Lung (tissue), 16 donors: Measurements from ENCODE around the gene ZNF783. TPM values are rescaled to one million over a fixed set of nuclear protein-coding genes. Genes with fewer than 3 reads are reported as not detected.

Source experiments
- ATAC-seq: fragments of 200-7000 bp; cut with Tn5 transposase; one replicate; pipeline ENCODE4 v1.9.1; 2020; ENCODE audit warnings: moderate number of reproducible peaks; ENCODE audit not compliant: insufficient read depth, low FRiP score
- DNase-seq, 3 donors: peaks; one replicate each; pipeline ENCODE4 v3.0.0-alpha.2; 2013 to 2017
- H3K27ac ChIP-seq, 2 donors: one replicate each; pipeline ENCODE4 v1.5.1; 2013; ENCODE audit warnings: mild to moderate bottlenecking in 2 of 2, moderate library complexity in 2 of 2, control low read depth in 1 of 2, inconsistent platforms in 1 of 2, low read depth in 1 of 2, low read length in 1 of 2
- H3K27me3 ChIP-seq, 3 donors: one replicate each; pipeline ENCODE4 v1.5.1; 2013; ENCODE audit warnings: low read length in 2 of 3; ENCODE audit not compliant: control insufficient read depth in 3 of 3, insufficient read depth in 3 of 3
- H3K36me3 ChIP-seq, 4 donors: one replicate each; pipeline ENCODE4 v1.5.1; 2013; ENCODE audit warnings: low read length in 4 of 4, mild to moderate bottlenecking in 1 of 4, moderate library complexity in 1 of 4; ENCODE audit not compliant: control insufficient read depth in 4 of 4, insufficient read depth in 4 of 4
- H3K4me1 ChIP-seq, 5 donors: one replicate each; pipeline ENCODE4 v1.5.1; 2013; ENCODE audit warnings: low read length in 5 of 5, mild to moderate bottlenecking in 2 of 5, moderate library complexity in 1 of 5; ENCODE audit not compliant: control insufficient read depth in 5 of 5, insufficient read depth in 5 of 5
- H3K4me3 ChIP-seq: one replicate; pipeline ENCODE4 v1.5.1; 2013; ENCODE audit warnings: mild to moderate bottlenecking, control low read depth, moderate library complexity
- H3K9ac ChIP-seq, 2 donors: one replicate each; pipeline ENCODE4 v1.5.1; 2013; ENCODE audit warnings: low read length in 2 of 2, control low read depth in 1 of 2; ENCODE audit not compliant: insufficient read depth in 1 of 2
- H3K9me3 ChIP-seq, 4 donors: one replicate each; pipeline ENCODE4 v1.5.1; 2013; ENCODE audit warnings: low read length in 3 of 4, mild to moderate bottlenecking in 1 of 4, moderate library complexity in 1 of 4; ENCODE audit not compliant: control insufficient read depth in 4 of 4, insufficient read depth in 3 of 4
- WGBS, 2 donors: extraction: QIAGEN DNeasy Blood & Tissue Kit; methylation state at CpG; one replicate each; pipeline ENCODE4 v1.1.7; 2013; 5-methylcytosine and 5-hydroxymethylcytosine counted together
- long read RNA-seq, 5 donors: transcript quantifications; one replicate each; lab custom pipeline, GENCODE V29; 2026
- polyA plus RNA-seq, 2 donors: library from polyadenylated mRNA; stranded (reverse); fragments of 200-250 nt; gene quantifications; one replicate each; pipeline ENCODE4 v1.2.1, GENCODE V29; 2013
- total RNA-seq, 2 donors: library from RNA; depleted of rRNA in 1 of 2; stranded (reverse); fragments of >200 nt in 1 of 2; gene quantifications; one replicate each; pipeline ENCODE4 v1.2.1, GENCODE V29; 2014 to 2021
- TF ChIP-seq, protein P1 (sequence below): IDR thresholded peaks from 2 replicates; pipeline ENCODE4 v1.5.1; 2012; ENCODE audit warnings: mild to moderate bottlenecking; ENCODE audit errors: control extremely low read depth, extremely low read depth
- donor health status: control.
- donor health status: control.
- donor health status: Bipolar disorder and iron deficiency.
- donor health status: healthy.
- donor health status: DM: yes; HTN: yes; CAD: no.

The ZNF783 gene
- total RNA-seq = 10 to 100 TPM in 1 of 2 donors, 1 to 10 TPM in 1; 7.5 to 16.3 TPM
- 1 to 10 TPM; 6.2 to 7.8 TPM for polyA plus RNA-seq
- long read RNA-seq, donor 1, full-length matches to known transcripts = 3 of 3 reads
- long read RNA-seq, donor 1, partial matches to known transcripts = 0 of 3 reads
- long read RNA-seq, donor 1, other reads (novel, unspliced or antisense) = 0 of 3 reads
- long read RNA-seq, donor 2 = 0 reads
- long read RNA-seq, donor 3 = 0 reads
- long read RNA-seq, donor 4 = 0 reads
- long read RNA-seq, donor 5, partial matches to known transcripts = 20 of 20 reads
- long read RNA-seq, donor 5, other reads (novel, unspliced or antisense) = 0 of 20 reads

DNA sequence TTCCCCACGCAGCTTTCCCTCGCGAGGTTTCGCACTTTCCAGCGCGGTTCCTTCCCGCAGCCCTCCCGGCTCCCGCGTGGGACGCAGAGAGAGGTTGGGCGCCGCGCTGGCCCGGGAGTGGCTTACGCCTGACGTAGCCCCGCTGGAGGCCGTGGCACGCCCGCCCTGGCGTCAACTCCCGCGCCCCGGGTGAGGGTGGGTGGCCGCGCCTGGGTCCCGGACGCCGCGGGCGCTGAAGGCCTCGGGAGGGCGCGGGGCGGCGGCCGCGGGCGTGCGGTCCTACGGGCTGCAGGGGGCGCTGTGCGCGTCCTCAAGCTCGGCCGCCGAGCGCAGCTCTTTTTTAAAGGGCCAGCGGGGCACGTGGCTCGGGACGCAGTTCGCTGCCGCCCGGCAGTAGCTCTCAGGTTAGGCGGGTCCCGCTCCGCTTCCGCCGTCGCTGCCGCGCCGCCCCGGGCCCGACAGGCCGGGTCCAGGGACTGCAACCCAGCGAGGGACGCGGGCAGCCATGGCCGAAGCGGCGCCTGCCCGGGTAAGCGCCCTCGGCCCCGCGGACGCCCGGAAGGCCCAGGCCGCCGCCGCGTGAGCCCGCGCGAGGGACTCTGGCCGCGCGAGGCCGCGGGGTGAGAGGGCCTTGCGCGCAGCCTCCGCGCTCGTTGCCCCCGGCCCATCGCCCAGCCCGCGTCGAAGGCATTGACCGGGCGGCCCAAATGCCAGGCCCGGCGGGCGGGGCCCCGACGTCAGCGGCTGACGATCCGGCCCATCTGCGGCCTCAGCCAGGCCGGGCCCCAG is at the start of gene ZNF783:
Gene ZNF783 (plus strand): TSS at position 368 of the 789 bp plus-strand sequence. CDS start 138 bp downstream, at position 506.
- DNase-seq (peak; percentile 85 to 94 (median 86)), ATAC-seq (peak; percentile 95)
- Histone ChIP-seq H3K4me1 (peaks cover 0 to 9% (median 5%) of the 10 kb centered on the region in 5 donors), H3K27ac (peak within 1 kb of the TSS; percentile 94 to 95), H3K9me3 (peaks cover 0 to 2% (median 0%) of the 10 kb centered on the region in 4 donors), H3K27me3 (no peaks in the 10 kb centered on the region), H3K36me3 (peaks cover 0 to 16% (median 2%) of the 10 kb centered on the region in 4 donors), H3K4me3 (peak within 1 kb of the TSS; percentile 56), H3K9ac (peak within 1 kb of the TSS; percentile 51 to 63)
- 1% methylated on average over 83 to 115 of the region's 115 CpGs for WGBS, 2 donors
- TF ChIP-seq, protein P1, sequence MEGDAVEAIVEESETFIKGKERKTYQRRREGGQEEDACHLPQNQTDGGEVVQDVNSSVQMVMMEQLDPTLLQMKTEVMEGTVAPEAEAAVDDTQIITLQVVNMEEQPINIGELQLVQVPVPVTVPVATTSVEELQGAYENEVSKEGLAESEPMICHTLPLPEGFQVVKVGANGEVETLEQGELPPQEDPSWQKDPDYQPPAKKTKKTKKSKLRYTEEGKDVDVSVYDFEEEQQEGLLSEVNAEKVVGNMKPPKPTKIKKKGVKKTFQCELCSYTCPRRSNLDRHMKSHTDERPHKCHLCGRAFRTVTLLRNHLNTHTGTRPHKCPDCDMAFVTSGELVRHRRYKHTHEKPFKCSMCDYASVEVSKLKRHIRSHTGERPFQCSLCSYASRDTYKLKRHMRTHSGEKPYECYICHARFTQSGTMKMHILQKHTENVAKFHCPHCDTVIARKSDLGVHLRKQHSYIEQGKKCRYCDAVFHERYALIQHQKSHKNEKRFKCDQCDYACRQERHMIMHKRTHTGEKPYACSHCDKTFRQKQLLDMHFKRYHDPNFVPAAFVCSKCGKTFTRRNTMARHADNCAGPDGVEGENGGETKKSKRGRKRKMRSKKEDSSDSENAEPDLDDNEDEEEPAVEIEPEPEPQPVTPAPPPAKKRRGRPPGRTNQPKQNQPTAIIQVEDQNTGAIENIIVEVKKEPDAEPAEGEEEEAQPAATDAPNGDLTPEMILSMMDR = peak; percentile 83

DNA sequence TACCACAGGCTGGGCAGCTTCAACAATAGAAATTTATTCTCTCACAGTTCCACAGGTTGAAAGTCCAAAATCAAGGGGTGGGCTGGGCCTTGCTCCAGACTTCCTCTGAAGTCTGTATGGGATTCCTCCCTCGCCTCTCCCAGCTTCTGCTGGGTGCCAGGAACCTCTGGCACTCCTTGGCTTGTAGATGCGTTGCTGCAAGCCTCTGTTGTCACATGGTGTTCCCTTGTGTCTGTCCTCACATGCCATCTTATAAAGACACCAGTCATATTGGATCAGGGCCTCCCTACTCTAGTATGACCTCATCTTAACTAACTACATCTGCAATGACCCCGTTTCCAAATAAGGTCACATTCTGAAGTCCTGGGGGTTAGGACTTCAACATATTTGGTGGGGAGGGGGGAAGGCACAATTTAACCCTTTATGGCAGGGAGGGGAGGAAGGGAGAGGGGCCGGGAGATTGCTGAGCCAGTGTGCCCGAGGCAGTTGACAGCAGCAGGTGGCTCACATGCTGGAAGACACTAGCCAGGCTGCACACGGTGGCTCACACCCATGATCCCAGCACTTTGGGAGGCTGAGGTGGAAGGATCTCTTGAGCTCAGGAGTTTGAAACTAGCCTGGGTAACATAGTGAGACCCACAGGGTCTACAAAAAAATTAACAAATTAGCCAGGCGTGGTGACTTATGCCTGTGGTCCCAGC is 47.8 kb upstream of the ZNF783 start:
- H3K4me3 ChIP-seq = no peak overlapping the region
- H3K9ac ChIP-seq = no peak overlapping the region
- 86 to 94% methylated on average over 7 of the region's 7 CpGs for WGBS, 2 donors
- H3K27ac ChIP-seq = peak overlapping the region in 1 of 2 donors; percentile 53
- H3K4me1 ChIP-seq = no peaks in the 10 kb centered on the region
- no peaks in the 10 kb centered on the region for H3K27me3 ChIP-seq
- no peak for DNase-seq
- TF ChIP-seq, protein P1 = no peak
- no peak for ATAC-seq
- no peaks in the 10 kb centered on the region for H3K9me3 ChIP-seq
- H3K36me3 ChIP-seq = peaks cover 24 to 65% (median 49%) of the 10 kb centered on the region in 4 donors

DNA sequence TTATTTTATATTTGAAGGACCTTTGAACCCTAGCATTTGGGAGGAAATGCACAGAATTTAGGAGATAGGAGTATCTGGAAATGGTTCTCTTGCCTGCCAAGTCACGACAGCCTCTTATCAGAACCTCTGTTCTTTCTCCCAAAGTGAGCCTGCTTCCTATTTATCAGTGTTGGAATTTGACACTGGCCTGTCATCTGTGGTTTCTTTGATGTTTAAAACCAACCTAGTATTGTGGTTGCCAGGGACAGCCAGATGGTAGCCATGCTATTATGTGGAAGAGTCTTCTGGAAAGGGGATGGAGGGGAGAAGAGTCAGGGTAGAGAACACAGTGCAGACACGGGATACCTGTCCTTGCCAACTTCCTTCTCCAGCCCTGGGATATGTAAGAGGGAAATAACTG is 45.6 kb upstream of the ZNF783 start:
- H3K4me3 ChIP-seq = no peak overlapping the region
- H3K4me1 ChIP-seq = no peaks in the 10 kb centered on the region
- no peak for ATAC-seq
- H3K27me3 ChIP-seq = no peaks in the 10 kb centered on the region
- WGBS, 2 donors = 90 to 93% methylated on average over 2 of the region's 2 CpGs
- TF ChIP-seq, protein P1 = no peak
- H3K36me3 ChIP-seq = peaks cover 23 to 64% (median 40%) of the 10 kb centered on the region in 4 donors
- H3K27ac ChIP-seq = no peak overlapping the region
- H3K9ac ChIP-seq = no peak overlapping the region
- no peak for DNase-seq
- no peaks in the 10 kb centered on the region for H3K9me3 ChIP-seq
